Keratinocyte (primary cell): ENCODE results near the gene NEURL4.

ENCODE experiments used
- CTCF ChIP-seq, 3 experiments: IDR thresholded peaks in 1 of 3; conservative IDR thresholded peaks in 1 of 3; optimal IDR thresholded peaks in 1 of 3; 2 replicates in 2 of 3; 3 replicates in 1 of 3; pipeline versions ENCODE3 to v1.5.1; 2011; ENCODE audit warnings: low read length in 3 of 3, mild to moderate bottlenecking in 3 of 3, moderate library complexity in 2 of 3, control low read depth in 1 of 3, inconsistent platforms in 1 of 3; ENCODE audit not compliant: insufficient read depth in 2 of 3; ENCODE audit errors: extremely low read depth in 1 of 3
- EZH2 ChIP-seq: IDR thresholded peaks from one replicate; pipeline ENCODE4 v1.6.1; 2012; ENCODE audit warnings: inconsistent platforms, mild to moderate bottlenecking, low read length, moderate library complexity

GRCh38 chr17:7329997-7330637 is 982 bp upstream of the NEURL4 start:
- TF ChIP-seq CTCF (optimal IDR thresholded peaks at IDR 0.05 in 1 of 3, IDR thresholded peaks at IDR 0.05 in 1 of 3, conservative IDR thresholded peaks at IDR 0.05 in 1 of 3; ENCODE audit: extremely low read depth in 1 of 3, insufficient read depth in 2 of 3, low read length in 3 of 3) (no peak), EZH2 (no peak)
